ENCODE data around the gene KRT83. TPM values are rescaled to one million over a fixed set of nuclear protein-coding genes. Genes with fewer than 3 reads are reported as not detected.

KRT83 gene
- total RNA-seq, 1 experiment from 2014 or later = not detected

GRCh38 chr12:52351196-52352059 lies 30.2 kb upstream of the KRT83 start:
- Histone ChIP-seq H2AFZ (no peak overlapping the region), H3K79me2 (ENCODE audit: low read depth) (no peaks in the 10 kb centered on the region), H3K27ac (no peak overlapping the region), H4K20me1 (ENCODE audit: insufficient read depth) (no peaks in the 10 kb centered on the region), H3K4me1 (replicated peaks; ENCODE audit: insufficient read depth) (peaks cover 6% of the 10 kb centered on the region), H3K36me3 (ENCODE audit: low read depth) (no peaks in the 10 kb centered on the region), H3F3A (ENCODE audit: insufficient read depth, low read depth) (peaks cover 6% of the 10 kb centered on the region), H3K9me2 (ENCODE audit: insufficient read depth) (no peaks in the 10 kb centered on the region), H3K4me3 (no peak overlapping the region), H3K4me2 (no peak overlapping the region), H3K9me3 (ENCODE audit: insufficient read depth, low read depth) (no peaks in the 10 kb centered on the region), H3K27me3 (ENCODE audit: insufficient read depth, low read depth) (no peaks in the 10 kb centered on the region)
- intact Hi-C loops (cut with micrococcal nuclease; ENCODE audit: unreplicated experiment) = no loop called here
- ChIA-PET POLR2A (ENCODE audit: unreplicated experiment) (interaction anchor here (0.6 kb wide), 1 partner anchor 454 kb away, joined by 8 read pairs; no protein-coding TSS in a partner anchor), CTCF (no interaction called here)
- no TSS peak for BruUV-seq (replicated peaks)
- TF ChIP-seq CTCF (conservative IDR thresholded peaks at IDR 0.05) (no peak), EZH2 (IDR thresholded peaks at IDR 0.05; ENCODE audit: low read depth) (no peak)
- no peak for DNase-seq

- intact Hi-C loops (cut with micrococcal nuclease; ENCODE audit: unreplicated experiment) = no loop called here
- CTCF ChIA-PET = no interaction called here
- no TSS peak for BruUV-seq (replicated peaks)
These were observed 29.6 kb upstream of the KRT83 start for GRCh38 chr12:52350786-52351185.

GRCh38 chr12:52350021-52350620 lies 28.9 kb upstream of the KRT83 start:
- Histone ChIP-seq H3K9me3 (ENCODE audit: insufficient read depth, low read depth) (no peaks in the 10 kb centered on the region), H3K27ac (no peak overlapping the region), H3K9me2 (ENCODE audit: insufficient read depth) (no peaks in the 10 kb centered on the region), H3K79me2 (ENCODE audit: low read depth) (no peaks in the 10 kb centered on the region), H3K4me3 (no peak overlapping the region), H3K4me1 (replicated peaks; ENCODE audit: insufficient read depth) (peaks cover 19% of the 10 kb centered on the region), H2AFZ (no peak overlapping the region), H3K27me3 (ENCODE audit: insufficient read depth, low read depth) (no peaks in the 10 kb centered on the region), H3K4me2 (no peak overlapping the region), H3F3A (ENCODE audit: insufficient read depth, low read depth) (peaks cover 19% of the 10 kb centered on the region), H4K20me1 (ENCODE audit: insufficient read depth) (no peaks in the 10 kb centered on the region), H3K36me3 (ENCODE audit: low read depth) (no peaks in the 10 kb centered on the region)
- CTCF ChIA-PET = no interaction called here
- intact Hi-C loops (cut with micrococcal nuclease; ENCODE audit: unreplicated experiment) = no loop called here
- no peak for DNase-seq
- no TSS peak for BruUV-seq (replicated peaks)
- no peak for TF ChIP-seq CTCF (conservative IDR thresholded peaks at IDR 0.05)
- POLR2A ChIA-PET (ENCODE audit: unreplicated experiment) = interaction anchor here (0.8 kb wide), 1 partner anchor 164 kb away, joined by 5 read pairs; no protein-coding TSS in a partner anchor

More at GRCh38 chr12:52350786-52351185, 29.6 kb upstream of the KRT83 start:
- TF ChIP-seq EZH2 (IDR thresholded peaks at IDR 0.05; ENCODE audit: low read depth) = no peak
- no peak for TF ChIP-seq CTCF (conservative IDR thresholded peaks at IDR 0.05)
- no peak for DNase-seq
- Histone ChIP-seq H3K4me3 (no peak overlapping the region), H2AFZ (no peak overlapping the region), H3K9me2 (ENCODE audit: insufficient read depth) (no peaks in the 10 kb centered on the region), H3K27me3 (ENCODE audit: insufficient read depth, low read depth) (no peaks in the 10 kb centered on the region), H3K79me2 (ENCODE audit: low read depth) (no peaks in the 10 kb centered on the region), H3K27ac (no peak overlapping the region), H3K9me3 (ENCODE audit: insufficient read depth, low read depth) (no peaks in the 10 kb centered on the region), H3K4me2 (no peak overlapping the region), H3F3A (ENCODE audit: insufficient read depth, low read depth) (peaks cover 13% of the 10 kb centered on the region), H3K36me3 (ENCODE audit: low read depth) (no peaks in the 10 kb centered on the region), H4K20me1 (ENCODE audit: insufficient read depth) (no peaks in the 10 kb centered on the region), H3K4me1 (replicated peaks; ENCODE audit: insufficient read depth) (peaks cover 12% of the 10 kb centered on the region)
- POLR2A ChIA-PET (ENCODE audit: unreplicated experiment) = interaction anchor here (0.6 to 0.8 kb wide), 2 partner anchors 165 to 455 kb away, joined by 5 to 8 read pairs; no protein-coding TSS in a partner anchor

Data from PC-9 (cell line).